NCI-H82 treated with DMSO at 0.1 percent for 48 hours (cell line): Measurements from ENCODE around the gene MCOLN3.

Source experiments
- DNase-seq: peaks from one replicate; lab custom pipeline; 2025; ENCODE audit not compliant: unreplicated experiment; lab: John Stamatoyannopoulos, UW

MCOLN3 gene, protein sequence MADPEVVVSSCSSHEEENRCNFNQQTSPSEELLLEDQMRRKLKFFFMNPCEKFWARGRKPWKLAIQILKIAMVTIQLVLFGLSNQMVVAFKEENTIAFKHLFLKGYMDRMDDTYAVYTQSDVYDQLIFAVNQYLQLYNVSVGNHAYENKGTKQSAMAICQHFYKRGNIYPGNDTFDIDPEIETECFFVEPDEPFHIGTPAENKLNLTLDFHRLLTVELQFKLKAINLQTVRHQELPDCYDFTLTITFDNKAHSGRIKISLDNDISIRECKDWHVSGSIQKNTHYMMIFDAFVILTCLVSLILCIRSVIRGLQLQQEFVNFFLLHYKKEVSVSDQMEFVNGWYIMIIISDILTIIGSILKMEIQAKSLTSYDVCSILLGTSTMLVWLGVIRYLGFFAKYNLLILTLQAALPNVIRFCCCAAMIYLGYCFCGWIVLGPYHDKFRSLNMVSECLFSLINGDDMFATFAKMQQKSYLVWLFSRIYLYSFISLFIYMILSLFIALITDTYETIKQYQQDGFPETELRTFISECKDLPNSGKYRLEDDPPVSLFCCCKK

GRCh38 chr1:85048296-85049064, at the start of gene MCOLN3:
Gene MCOLN3, minus strand, starts transcription at chr1:85048500. Its CDS starts 3,140 bp downstream, at chr1:85045360.
- no peak for DNase-seq

DNA sequence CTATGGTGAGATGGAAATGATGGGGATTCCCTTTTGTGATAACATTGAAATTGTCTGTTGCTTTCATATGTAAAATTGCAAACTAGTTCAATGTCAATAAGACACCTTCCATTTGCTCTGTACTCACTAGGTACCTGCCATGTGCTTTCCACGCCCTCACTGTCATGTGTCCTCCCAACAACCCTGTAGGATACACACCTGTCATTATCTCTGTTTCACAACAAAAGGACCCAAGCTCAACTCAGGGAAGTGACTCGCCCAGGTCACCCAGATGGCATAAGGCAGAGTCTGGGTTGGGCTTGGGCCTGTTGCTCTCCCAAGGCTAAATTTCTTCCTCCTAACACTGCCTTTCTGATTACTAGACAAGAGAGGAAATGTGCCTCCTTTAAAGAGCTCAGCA, 45.3 kb upstream of the MCOLN3 start:
- no peak for DNase-seq

DNA sequence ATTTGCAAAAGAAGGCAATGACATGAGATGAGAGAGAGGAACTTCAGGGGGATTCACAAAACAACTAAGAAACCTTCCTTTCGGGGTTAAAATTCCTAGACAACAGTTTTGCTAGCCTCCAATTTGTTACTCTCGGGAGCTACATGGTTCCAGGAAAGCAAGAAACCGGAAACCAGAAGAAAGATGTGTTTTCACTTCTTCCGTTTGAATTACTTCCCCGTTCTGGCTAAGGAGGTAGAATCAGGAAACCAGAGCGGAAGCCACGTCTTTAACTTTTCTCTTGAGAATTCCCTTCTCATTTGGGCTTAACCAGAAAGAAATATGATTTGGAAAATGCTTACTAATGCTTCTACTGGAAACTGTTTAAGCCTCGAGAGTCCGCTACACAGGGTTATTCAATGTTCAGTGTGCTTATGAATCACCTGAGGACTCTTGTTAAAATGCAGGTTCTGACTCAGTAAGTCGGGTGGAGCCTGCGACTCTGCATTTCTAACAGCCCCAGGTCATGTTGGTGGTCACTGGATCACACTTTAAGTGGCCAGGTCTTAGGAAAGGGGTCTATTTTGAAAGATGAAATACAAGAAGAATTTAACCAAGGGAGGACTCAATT, 43.5 kb upstream of the MCOLN3 start:
- DNase-seq, result no peak

- no peak for DNase-seq
Measured at GRCh38 chr1:85090225-85090624, 41.9 kb upstream of the MCOLN3 start.

DNA sequence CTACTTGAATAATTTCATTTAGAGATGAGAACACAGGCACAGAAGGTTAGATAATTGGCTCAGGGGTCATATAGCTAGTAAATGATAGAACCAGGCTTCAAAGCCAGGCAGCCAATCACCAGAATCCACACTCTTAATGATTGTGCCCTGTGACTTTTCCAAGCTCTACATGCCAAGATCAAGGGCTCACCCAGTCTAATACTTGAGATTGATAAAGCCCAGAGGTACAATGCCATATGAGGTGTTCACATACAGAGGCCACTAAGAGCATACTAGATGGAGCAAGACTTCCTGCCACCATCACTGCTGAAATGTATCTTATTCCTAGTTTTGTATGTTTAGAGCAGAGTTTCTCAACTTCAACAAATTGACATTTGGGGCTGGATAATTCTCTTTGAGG, 40.9 kb upstream of the MCOLN3 start:
- no peak for DNase-seq

- DNase-seq, result no peak
Measured at GRCh38 chr1:85088408-85088784, 40.1 kb upstream of the MCOLN3 start.

DNA sequence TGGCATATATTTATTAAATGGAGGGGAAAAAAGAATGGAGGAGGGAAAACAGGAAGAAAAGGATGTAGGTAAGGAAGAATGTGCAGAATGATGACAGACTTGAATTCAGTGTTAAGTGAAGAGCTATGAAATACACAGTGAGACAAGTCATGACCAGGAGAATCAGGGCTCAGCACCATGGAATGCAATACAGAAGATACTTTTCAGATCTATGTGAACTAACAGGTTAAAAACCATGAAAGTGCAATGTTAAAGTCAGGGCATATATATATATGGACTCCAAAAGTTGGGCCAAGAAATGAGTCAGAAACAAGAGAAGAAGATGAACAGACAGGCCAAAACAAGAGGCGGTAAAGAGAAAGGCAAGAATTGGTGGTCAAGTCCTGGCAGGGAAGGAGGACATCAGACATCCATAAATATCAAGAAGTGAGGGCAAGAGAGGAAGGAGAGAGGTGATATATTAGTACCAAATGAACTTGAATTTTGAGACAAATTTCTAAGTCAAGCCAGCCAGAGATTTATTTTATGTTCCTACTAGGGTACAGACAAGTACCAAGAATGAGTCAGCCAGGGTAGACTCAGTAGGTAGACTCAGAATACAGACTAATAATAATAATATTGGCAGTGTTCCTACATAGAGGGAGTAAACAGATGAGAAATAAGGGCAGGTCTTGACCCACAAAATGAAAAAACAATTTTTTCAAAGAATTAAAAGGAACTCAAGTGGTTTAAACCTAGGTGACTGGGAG, 39.5 kb upstream of the MCOLN3 start:
- DNase-seq, result no peak

- DNase-seq, result no peak
Measured at GRCh38 chr1:85085417-85085816, 37.1 kb upstream of the MCOLN3 start.

DNA sequence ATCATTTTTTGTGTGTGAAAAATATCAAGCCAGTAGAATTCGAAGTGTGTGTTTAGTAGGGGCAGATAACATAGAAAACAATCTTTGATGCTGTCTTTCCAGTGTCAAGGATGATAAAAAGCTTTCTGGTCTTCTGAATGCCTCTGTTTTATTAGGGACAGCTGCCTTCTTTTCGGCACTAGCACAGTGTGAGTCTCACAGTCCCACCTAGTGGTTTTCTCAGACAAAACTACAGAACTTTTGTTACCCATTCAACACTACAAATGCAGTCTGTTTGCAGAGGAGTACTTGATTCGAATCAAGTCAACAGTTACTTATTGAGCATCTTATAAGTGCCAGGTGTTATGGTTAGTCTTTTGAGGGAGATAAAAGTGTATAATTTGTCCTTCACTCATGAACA, 30.6 kb upstream of the MCOLN3 start:
- no peak for DNase-seq

GRCh38 chr1:85074365-85074964, 26.2 kb upstream of the MCOLN3 start:
- no peak for DNase-seq

GRCh38 chr1:85070972-85071492, 22.7 kb upstream of the MCOLN3 start:
- DNase-seq, result no peak

DNA sequence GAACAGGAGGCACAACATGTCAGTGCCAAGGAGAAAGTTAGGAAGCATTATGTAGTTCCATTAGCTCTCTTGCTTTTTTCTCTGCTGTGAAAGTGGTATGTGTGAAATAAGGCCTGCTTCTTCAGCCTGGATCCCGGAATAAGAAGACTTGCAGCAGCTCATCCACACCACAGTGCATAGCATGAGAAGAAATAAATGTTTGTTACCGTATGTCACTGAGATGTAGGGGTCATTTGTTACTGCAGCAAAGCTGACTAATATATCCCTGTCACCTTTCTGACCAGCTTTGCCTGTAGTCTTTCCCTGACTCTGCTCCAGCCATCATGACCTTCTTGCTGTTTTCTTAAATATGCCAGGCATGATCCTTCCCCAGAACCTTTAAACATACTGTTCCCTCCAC, 20.5 kb upstream of the MCOLN3 start:
- no peak for DNase-seq

DNA sequence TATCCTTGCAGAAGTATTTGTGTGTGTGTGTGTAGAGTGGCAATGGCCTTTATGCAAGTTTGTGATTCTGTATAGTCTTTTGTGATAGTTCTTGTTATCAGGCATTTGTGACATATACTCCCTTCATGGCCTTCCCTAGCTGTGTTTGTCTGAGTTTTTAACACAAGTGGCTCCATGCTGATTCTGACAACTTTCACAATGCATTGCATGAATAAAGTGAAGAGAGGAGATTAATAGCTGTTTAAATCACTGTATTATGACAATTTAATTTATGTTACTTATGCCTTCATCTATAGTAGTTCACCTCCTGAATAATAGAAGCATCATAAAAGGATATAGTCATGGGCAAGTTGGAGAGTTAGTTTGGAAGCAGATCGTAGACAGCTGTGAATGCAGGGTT, 17.2 kb upstream of the MCOLN3 start:
- DNase-seq, result no peak

DNA sequence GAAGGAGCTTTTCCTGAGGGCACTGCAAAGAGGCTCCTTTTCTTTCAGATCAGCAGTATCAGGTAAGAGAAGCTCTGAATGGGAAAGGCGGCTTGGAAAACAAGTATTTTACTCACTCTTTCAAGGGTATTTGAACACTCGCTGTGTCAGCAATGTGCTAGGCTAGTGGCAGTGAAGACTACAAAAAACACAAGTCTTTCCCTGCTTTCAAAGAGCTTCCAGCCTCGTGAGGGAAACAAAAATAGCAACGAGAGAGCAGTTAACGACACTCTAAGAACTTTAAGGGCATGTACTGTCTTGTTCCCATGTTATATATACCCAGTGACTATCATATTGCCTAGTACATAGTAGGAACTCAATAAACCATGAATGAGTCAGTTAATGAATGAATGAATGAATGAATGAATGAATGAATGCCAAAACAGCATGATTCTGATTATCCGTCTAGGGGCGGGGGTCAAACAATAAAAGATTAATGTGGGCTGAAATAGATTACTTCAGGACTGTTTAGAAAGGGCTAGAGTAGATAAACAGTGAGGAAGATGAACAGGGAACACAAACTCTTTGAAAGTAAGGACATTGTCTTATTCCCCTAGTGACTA, 14.2 kb upstream of the MCOLN3 start:
- DNase-seq, result no peak

- peak; percentile 74 for DNase-seq
Measured at GRCh38 chr1:85061711-85062424, 13.6 kb upstream of the MCOLN3 start.

DNA sequence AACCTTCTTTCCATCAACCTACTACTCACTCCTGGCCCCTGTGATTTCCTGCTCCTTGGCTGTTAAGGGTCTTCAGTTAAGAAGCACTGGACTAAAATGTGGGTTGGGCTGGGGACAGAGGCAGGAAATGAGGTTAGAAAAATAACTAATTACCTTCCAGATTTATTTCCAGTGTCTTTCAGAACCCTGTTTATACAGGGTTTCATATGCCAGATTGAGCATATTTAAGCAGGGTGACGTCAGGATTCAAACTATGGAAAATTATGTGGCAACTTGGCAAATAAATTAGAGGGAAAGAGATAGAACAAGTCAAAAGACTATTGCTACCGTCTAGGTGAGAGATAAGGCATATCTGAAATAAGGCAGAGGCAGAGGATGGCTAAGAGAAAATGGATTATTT, 11.7 kb upstream of the MCOLN3 start:
- no peak for DNase-seq

- no peak for DNase-seq
Measured at GRCh38 chr1:85059563-85059962, 11.3 kb upstream of the MCOLN3 start.

- no peak for DNase-seq
Measured at GRCh38 chr1:85058786-85059185, 10.5 kb upstream of the MCOLN3 start.

DNA sequence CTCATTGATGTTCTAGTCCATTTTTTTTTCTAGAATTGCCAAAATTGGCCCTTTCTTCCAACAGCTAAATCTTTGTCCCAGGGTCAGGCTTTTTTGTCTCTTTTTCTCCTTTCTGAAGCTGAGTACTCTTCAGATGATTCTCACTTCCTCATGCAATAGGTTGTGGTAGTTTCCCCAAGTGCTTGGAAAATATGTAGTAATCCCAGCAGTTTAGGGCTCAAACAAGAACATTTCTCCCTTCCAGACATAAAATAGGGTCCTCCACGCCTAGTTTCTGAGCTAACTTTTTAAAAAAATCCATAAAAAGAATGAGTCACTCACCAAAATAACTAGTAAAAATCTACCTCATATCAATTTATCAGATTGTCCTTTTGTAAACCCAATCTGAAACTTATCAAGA, 10.0 kb upstream of the MCOLN3 start:
- DNase-seq, result no peak
